ENCODE data around the gene FNBP1.

FNBP1 gene

GRCh38 chr9:129908906-129909305 is 134.1 kb downstream of the FNBP1 start:
- H3K27ac ChIP-seq = no peak overlapping the region
- TF ChIP-seq ZFX (IDR thresholded peaks at IDR 0.05) = no peak
- TF ChIP-seq CTCF (conservative IDR thresholded peaks at IDR 0.05) = no peak

GRCh38 chr9:129907201-129907600 is 135.8 kb downstream of the FNBP1 start:
- TF ChIP-seq ZFX (IDR thresholded peaks at IDR 0.05) (no peak), CTCF (conservative IDR thresholded peaks at IDR 0.05) (no peak)
- no peak overlapping the region for H3K27ac ChIP-seq

- TF ChIP-seq CTCF (conservative IDR thresholded peaks at IDR 0.05) = no peak
- no peak for TF ChIP-seq ZFX (IDR thresholded peaks at IDR 0.05)
- H3K27ac ChIP-seq = no peak overlapping the region
These were observed 136.7 kb downstream of the FNBP1 start for GRCh38 chr9:129906298-129906697.

GRCh38 chr9:129904734-129905133 is 138.3 kb downstream of the FNBP1 start:
- no peak overlapping the region for H3K27ac ChIP-seq

GRCh38 chr9:129902740-129903134 is 140.3 kb downstream of the FNBP1 start:
- no peak overlapping the region for H3K27ac ChIP-seq
- TF ChIP-seq ZFX (IDR thresholded peaks at IDR 0.05) = no peak
- TF ChIP-seq CTCF (conservative IDR thresholded peaks at IDR 0.05) = no peak

More at GRCh38 chr9:129904734-129905133, 138.3 kb downstream of the FNBP1 start:
- TF ChIP-seq CTCF (conservative IDR thresholded peaks at IDR 0.05) (no peak), ZFX (IDR thresholded peaks at IDR 0.05) (no peak)

GRCh38 chr9:129901993-129902739 is 140.8 kb downstream of the FNBP1 start:
- H3K27ac ChIP-seq = no peak overlapping the region
- TF ChIP-seq ZFX (IDR thresholded peaks at IDR 0.05) (no peak), CTCF (conservative IDR thresholded peaks at IDR 0.05) (no peak)

GRCh38 chr9:129900263-129901027 is 142.5 kb downstream of the FNBP1 start:
- TF ChIP-seq ZFX (IDR thresholded peaks at IDR 0.05) (no peak), CTCF (conservative IDR thresholded peaks at IDR 0.05) (no peak)
- no peak overlapping the region for H3K27ac ChIP-seq
